ENCODE results near the gene OR1L4. TPM values are rescaled to one million over a fixed set of nuclear protein-coding genes. Genes with fewer than 3 reads are reported as not detected.

Gene OR1L4
- total and polyA plus RNA-seq, 9 of the 15 experiments (the other 6 are each of a cell fraction or from before 2014, with no cell fraction given): not detected

GRCh38 chr9:122742003-122742402, 18.2 kb downstream of the OR1L4 start, which contains the start of gene OR1L6:
Gene OR1L6 (plus strand): TSS chr9:122742303. CDS start chr9:122749848, 7,545 bp downstream.
- H3K4me2 ChIP-seq (ENCODE audit: insufficient read depth, low read length): no peak within 1 kb of the TSS
- TF ChIP-seq C11orf30 (IDR thresholded peaks at IDR 0.05; ENCODE audit: low read depth): no peak
- TF ChIP-seq ATF2 (CRISPR knock-in tag; IDR thresholded peaks at IDR 0.05): no peak
- TF ChIP-seq SRF (CRISPR knock-in tag; IDR thresholded peaks at IDR 0.05): no peak
- no peak for TF ChIP-seq DEAF1 (CRISPR knock-in tag; IDR thresholded peaks at IDR 0.05)
- no peak for TF ChIP-seq ZKSCAN1 (IDR thresholded peaks at IDR 0.05; ENCODE audit: low read depth, low read length)
- no peak for TF ChIP-seq ID3 (CRISPR knock-in tag; IDR thresholded peaks at IDR 0.05)
- no peak for TF ChIP-seq ID3 (tag; IDR thresholded peaks at IDR 0.05)
- no peaks in the 10 kb centered on the region for H3K9me1 ChIP-seq (ENCODE audit: control insufficient read depth, insufficient read depth, low read length)
- in situ Hi-C loops (cut with MboI): no loop called here
- no peaks in the 10 kb centered on the region for H3K9me3 ChIP-seq (replicated peaks; ENCODE audit: control insufficient read depth, insufficient read depth, low read depth, low read length)
- BruUV-seq (replicated peaks): no TSS peak
- no peaks in the 10 kb centered on the region for H3K36me3 ChIP-seq (ENCODE audit: control insufficient read depth, insufficient read depth, low read length)
- FAIRE-seq (no peak), ATAC-seq (no peak), DNase-seq (ENCODE audit: extremely low read depth in 1 of 4, low spot score in 3 of 4) (no peak)
- H2AFZ ChIP-seq (ENCODE audit: low read depth, low read length): no peak within 1 kb of the TSS
- H3K79me2 ChIP-seq (ENCODE audit: control insufficient read depth, insufficient read depth, low read length): no peaks in the 10 kb centered on the region
- no peak within 1 kb of the TSS for H3K4me3 ChIP-seq
- POLR2A ChIA-PET: interaction anchor here (0.7 kb wide), 1 partner anchor 9 kb away, joined by 3 read pairs; no protein-coding TSS in a partner anchor
- 0% methylated on average over 6 of the region's 6 CpGs for WGBS (ENCODE audit: insufficient coverage, low coverage, missing lambda C conversion rate)
- no peak within 1 kb of the TSS for H3K9ac ChIP-seq (ENCODE audit: insufficient read depth in 1 of 2, low read depth in 2 of 2, low read length in 2 of 2)
- H3K4me1 ChIP-seq (replicated peaks in 1 of 2; ENCODE audit: control insufficient read depth in 2 of 2, insufficient read depth in 2 of 2, low read length in 2 of 2): no peaks in the 10 kb centered on the region
- no peaks in the 10 kb centered on the region for H4K20me1 ChIP-seq (replicated peaks; ENCODE audit: control insufficient read depth, insufficient read depth, low read length)
- intact Hi-C loops (cut with micrococcal nuclease): no loop called here
- CTCF ChIA-PET (ENCODE audit: low intra/inter-chr PET ratio): no interaction called here
- no peak within 1 kb of the TSS for H3K27ac ChIP-seq (ENCODE audit: extremely low read depth, low read depth, low read length)
- H3K27me3 ChIP-seq (ENCODE audit: control insufficient read depth in 2 of 2, insufficient read depth in 2 of 2, low read length in 2 of 2): no peaks in the 10 kb centered on the region; a peak in 1 of 5 replicates
